ENCODE measurements around the gene CFLAR.
"Not testable (repeated sequence)": the region's sequence is repeated elsewhere in the genome, so short reads cannot be mapped to it uniquely, and the experiment has no call there.

CFLAR gene

GRCh38 chr2:201149821-201150165 is 33.8 kb downstream of the CFLAR start:
- DNase-seq, result not testable (repeated sequence)

DNA sequence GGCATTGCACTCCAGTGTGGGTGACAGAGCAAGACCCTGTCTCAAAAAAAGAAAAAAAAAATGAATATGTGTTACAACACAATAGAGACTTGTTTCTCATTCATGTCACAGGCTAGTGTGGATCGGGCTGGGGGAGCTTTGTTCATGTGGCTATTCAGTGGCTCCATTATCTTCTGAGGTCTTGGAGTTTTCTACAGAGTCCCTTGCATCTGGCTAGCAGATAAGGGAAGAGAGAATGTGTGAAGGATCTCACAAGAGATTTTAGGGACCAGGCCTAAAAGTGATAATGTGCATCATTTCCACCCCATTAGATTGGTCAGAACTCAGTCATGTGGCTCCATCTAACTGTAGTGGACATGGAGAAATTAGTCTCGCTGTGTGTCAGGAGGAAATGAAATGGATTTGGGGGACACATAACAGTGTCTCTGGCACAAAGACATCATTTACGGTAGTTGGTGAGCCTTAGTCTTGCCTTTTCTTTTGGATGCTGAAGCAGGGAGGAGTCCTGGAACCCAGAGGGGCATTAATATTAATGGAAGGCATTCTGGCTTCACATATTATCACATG is 34.6 kb downstream of the CFLAR start:
- DNase-seq, result no peak

GRCh38 chr2:201151127-201151981 is 35.4 kb downstream of the CFLAR start:
- no peak for DNase-seq

GRCh38 chr2:201152517-201152916 is 36.6 kb downstream of the CFLAR start:
- no peak for DNase-seq

- DNase-seq, result no peak
Measured at GRCh38 chr2:201152999-201153815, 37.2 kb downstream of the CFLAR start.

DNA sequence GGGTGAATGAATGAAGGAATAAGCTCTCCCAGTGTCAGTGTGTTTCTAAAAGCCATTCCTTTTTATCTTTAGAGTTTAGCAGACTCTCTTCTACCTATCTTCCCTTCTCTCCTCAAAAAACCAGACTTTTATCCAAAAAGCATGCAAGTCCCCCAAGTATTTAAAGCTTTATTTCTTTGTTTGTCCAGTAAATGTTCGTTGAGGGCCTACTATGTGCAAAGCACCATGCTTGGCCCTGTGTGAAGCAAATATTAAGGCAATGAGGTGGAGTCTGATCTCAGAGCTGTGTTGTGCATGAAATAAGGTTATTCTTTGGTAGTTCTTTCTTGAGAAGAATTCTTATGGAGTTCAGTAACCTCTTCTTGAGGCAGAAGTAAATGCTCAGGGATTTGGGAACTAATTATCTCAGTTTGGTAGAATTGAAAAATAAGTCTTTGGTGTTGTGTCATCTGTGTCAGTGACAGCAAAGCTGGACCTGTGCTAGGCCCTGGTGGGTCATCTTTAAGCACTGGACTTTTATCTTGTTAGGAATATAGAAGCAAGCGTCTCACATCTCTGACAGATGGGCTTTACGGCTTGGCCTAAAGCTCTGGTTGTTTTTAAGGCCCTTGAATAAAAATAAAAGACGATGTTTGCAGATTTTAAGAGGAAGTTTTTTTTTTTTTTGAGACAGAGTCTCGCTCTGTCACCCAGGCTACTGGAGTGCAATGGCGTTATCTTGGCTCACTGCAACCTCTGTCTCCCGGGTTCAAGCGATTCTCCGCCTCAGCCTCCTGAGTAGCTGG is 38.8 kb downstream of the CFLAR start:
- DNase-seq, result no peak

DNA sequence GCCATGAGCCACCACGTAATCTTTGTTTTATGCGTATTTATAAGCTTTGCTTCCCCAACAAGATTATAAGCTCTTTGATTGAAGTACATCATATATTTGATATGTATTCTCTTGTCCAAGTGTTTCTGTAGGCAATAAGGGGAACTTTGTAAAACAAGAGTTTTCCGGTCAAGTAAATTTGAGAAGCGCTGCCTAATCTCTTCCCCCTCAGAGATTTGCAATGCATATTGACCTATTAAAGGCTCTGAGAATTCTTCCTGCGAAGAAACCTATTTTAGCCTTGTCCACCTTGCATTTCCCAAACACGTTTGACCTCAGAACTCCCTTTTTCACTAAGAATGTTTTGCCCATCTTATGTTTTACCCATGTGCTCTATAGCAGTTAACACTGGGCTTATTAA is 40.1 kb downstream of the CFLAR start:
- DNase-seq, result no peak

DNA sequence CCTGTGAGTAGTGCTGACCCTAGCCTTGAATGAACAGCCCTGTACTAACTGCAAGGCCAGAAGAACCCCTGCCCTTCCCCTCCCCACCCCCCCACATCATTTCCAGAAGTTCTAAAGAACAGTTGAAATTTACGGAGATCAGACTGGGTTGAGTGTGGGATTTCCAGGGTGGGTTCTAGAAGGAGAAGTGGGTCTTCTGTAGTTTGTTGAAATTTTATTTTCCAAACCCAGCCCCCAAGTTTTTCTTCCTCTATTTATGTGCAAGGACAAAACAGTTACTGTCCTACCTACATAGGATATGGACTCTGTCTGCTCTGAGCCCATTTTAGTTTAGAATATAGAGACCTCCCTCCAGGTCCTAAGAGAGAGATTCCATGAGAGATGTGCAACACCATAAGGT is 40.7 kb downstream of the CFLAR start:
- no peak for DNase-seq

GRCh38 chr2:201157694-201158093 is 41.7 kb downstream of the CFLAR start:
- DNase-seq, result no peak

DNA sequence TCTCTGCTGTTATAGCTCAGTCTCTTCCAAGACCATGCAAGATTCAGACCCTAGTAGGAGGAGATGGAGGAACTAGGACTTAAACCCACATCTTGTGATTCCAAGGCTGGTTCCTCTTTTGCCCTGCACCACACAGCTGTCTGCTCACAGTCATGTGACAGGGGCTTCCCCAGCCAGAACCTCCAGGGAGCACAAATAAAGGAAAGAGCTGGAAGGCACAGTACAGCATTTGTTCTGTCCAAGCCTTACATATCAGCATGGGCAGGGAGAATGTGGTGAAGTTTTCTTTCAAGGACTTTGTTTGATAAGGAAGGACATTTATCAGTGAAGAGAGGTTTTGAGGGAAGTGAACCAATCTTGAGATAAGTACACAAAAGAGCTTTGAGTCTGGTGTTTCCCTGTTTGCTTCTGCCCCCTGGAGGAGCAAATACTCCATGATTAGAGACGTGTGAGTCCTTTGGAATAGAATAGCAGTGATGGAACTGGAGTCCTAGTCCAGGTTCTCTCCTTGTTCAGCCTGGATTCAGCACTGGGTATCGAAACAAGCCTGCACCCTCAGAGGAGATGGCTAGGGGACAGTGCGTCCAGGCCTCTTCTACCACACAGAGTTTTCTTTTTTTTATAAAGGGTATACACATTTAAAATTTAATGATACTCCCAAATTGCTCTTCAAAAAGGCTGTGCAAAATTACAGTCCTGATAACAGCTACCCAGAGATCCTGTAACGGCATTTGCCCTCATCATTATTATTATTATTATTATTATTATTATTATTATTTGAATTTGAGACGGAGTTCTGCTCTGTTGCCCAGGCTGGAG is 42.4 kb downstream of the CFLAR start:
- DNase-seq, result peak; percentile 34

DNA sequence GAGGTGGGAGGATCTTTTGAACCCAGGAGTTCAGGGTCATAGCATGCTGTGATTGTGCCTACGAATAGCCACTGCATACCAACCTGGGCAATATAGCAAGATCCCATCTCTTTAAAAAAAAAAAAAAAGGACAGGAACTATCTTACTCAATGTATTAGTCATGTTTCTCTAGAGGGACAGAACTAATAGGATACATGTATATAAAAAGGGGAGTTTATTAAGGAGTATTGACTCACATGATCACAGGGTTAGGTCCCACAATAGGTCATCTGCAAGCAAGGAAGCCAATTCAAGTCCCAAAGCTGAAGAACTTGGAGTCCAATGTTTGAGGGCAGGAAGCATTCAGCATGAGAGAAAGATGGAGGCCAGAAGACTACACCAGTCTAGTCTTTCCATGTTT is 48.2 kb downstream of the CFLAR start:
- no peak for DNase-seq

GRCh38 chr2:201167546-201167945 is 51.6 kb downstream of the CFLAR start:
- DNase-seq, result no peak

- DNase-seq, result not testable (repeated sequence)
Measured at GRCh38 chr2:201168496-201168895, 52.5 kb downstream of the CFLAR start.

GRCh38 chr2:201171259-201171814 is 55.4 kb downstream of the CFLAR start:
- peak; percentile 22 for DNase-seq

DNA sequence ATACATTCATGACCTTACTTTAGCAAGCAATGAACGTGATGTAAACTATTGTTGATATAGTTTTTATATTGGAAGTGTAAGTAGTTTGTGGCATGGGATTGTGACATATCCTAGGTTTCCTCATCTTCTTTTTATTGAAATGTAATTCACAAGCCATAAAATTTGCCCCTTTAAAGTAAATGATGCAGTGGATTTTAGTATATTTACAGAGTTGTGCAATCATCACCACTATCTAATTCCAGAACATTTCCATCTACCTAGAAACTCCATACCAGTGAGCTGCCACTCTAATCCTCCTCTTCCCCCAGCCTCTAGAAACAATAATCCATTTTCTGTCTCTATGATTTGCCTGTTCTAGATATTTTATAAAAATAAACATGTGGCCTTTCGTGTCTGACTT is 56.3 kb downstream of the CFLAR start:
- no peak for DNase-seq

DNA sequence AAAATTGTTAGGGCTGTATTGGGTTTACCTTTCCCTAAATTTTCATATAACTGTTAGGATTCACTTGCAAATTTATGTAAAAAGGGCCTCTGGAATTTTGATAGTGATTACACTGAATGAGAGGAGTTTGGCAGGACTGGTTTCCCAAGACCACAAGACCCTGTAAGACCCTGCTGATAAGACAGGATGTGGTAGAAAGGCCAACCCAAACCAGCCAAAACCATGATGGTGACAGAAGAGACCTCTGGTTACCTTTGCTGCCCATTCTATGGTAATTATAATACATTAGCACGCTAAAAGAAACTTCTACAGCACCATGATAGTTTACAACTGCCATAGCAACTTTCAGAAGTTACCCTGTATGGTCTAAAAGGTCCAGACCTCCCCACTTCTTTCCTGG is 58.7 kb downstream of the CFLAR start:
- DNase-seq, result no peak

DNA sequence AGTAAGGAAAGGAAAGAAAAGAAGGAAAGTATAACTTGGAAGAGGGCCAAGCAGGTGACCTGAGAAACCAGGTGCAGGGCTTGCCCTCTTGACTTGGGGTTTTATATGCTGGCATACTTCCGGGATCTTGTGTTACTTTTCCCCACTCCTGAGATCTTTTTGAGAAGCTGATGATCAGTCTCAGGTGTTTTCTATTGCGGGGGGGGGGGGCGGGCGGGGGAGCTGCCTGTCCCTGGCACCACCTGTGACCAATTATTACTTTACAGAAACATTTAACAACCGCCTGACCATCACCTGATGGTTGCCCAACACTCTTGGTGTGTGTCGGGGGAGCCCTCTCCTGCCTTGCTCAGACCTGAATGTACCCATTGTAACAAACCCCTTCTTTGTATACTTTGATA is 60.1 kb downstream of the CFLAR start:
- peak; percentile 10 for DNase-seq

DNA sequence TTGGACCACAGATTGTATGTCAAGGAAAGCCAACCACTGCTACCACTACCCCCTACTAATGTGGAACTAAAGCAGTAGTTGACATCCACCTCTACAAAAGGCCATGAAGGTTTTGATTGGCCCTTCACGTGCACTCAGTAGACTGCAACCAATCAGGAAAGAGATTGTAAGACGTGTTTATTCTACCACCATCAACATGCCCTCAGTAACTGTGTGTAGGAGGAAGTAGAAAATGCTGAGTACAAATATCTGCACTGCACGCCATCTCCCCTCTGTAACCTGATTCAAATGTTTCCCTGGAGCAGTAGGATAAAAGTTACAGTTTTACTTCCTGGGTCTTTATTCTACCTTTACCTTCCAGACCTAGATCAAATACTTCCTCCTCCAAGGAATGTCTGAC is 64.0 kb downstream of the CFLAR start:
- no peak for DNase-seq

DNA sequence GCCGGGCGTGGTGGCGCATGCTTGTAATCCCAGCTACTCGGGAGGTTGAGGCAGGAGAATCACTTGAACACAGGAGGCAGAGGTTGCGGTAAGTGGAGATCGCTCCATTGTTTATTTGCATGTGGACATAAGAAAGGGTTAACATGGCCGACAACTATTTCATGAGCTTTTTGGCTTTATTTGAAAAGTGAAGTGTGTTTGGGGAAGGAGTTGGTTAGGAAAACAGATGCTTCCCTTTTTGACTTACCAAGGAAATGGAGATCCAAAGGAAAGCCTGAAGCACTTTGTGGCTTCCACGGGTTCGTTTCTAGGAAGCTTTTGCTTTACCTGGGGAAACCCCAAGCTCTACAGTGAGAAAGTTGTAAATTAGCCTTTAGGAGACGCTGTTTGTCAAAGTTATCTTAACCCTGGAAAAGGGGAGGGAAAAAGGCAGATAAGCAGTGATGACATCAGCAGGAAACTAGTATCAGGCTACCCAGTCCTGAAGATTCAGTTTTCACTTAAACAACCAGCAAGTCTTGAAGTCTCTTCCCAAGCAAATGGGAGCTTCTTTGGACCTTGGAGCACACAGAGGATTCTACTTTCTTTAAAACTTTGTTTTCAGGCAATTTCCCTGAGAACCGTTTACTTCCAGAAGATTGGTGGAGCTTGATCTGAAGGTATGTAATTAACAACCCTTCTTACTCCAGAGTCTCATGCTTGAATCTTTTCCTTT is 66.8 kb downstream of the CFLAR start, which contains the start of gene CASP10:
Gene CASP10, plus strand, starts transcription at position 492 of the 715 bp plus-strand sequence. CDS start 2,637 bp downstream, outside the sequence.
- DNase-seq, result no peak

GRCh38 chr2:201183365-201183727 is 67.4 kb downstream of the CFLAR start:
- no peak for DNase-seq

GRCh38 chr2:201183835-201184234 is 67.9 kb downstream of the CFLAR start:
- DNase-seq, result not testable (repeated sequence)

Measured in NCI-H2029 (cell line).